Thyroid gland (tissue), 4 donors: Measurements from ENCODE around the gene AMOT. TPM values are rescaled to one million over a fixed set of nuclear protein-coding genes. Genes with fewer than 3 reads are reported as not detected.

ENCODE experiments used
- DNase-seq, 2 donors: peaks; one replicate each; pipeline ENCODE4 v3.0.0-alpha.2; 2019
- H3K27ac ChIP-seq, 3 donors: fragments of 200-600 bp; sonication (generic); 1 replicate in 2 of 3; 2 replicates in 1 of 3; pipeline ENCODE4 v1.5.1; 2016 to 2019; ENCODE audit warnings: mild to moderate bottlenecking in 1 of 3, moderate library complexity in 1 of 3
- H3K27me3 ChIP-seq: fragments of 200-600 bp; sonication (generic); one replicate; pipeline ENCODE4 v1.5.1; 2019
- H3K36me3 ChIP-seq, 2 donors: fragments of 200-600 bp; sonication (generic); one replicate each; pipeline ENCODE4 v1.5.1; 2016 to 2019
- H3K4me1 ChIP-seq, 2 donors: fragments of 200-600 bp; sonication (generic); one replicate each; pipeline ENCODE4 v1.5.1; 2017 to 2019
- H3K4me3 ChIP-seq, 3 donors: fragments of 200-600 bp; sonication (generic); replicated peaks in 1 of 3; 1 replicate in 2 of 3; 2 replicates in 1 of 3; pipeline ENCODE4 v1.5.1; 2016; ENCODE audit warnings: mild to moderate bottlenecking in 1 of 3
- H3K9me3 ChIP-seq: fragments of 200-600 bp; sonication (generic); one replicate; pipeline ENCODE4 v1.5.1; 2017
- CTCF ChIP-seq, 6 experiments: fragments of 200-600 bp in 3 of 6; fragments of 450-650 bp in 3 of 6; sonication (generic) in 3 of 6; IDR thresholded peaks; one replicate each; pipeline ENCODE4 v1.5.1; 2016 to 2019; ENCODE audit warnings: antibody characterized with exemption in 6 of 6, mild to moderate bottlenecking in 2 of 6, inconsistent platforms in 1 of 6, moderate library complexity in 1 of 6
- POLR2A ChIP-seq, 2 donors: fragments of 450-650 bp; IDR thresholded peaks; one replicate each; pipeline ENCODE4 v1.6.1; 2017; ENCODE audit warnings: antibody characterized with exemption in 2 of 2, mild to moderate bottlenecking in 2 of 2, moderate library complexity in 1 of 2
- WGBS, 2 donors: methylation state at CpG; one replicate each; pipeline ENCODE4 v1.1.5; 2017; 5-methylcytosine and 5-hydroxymethylcytosine counted together
- intact Hi-C: fragments of 100-400 bp; cut with DNase I; formaldehyde crosslinking; loops from one replicate; pipeline ENCODE4 v1.15.1; 2023
- total RNA-seq, 4 donors: library from RNA; depleted of rRNA; stranded (reverse); fragments of >200 nt; gene quantifications; one replicate each; pipeline ENCODE4 v1.2.3, GENCODE V29; 2016

The AMOT gene
- total RNA-seq = 10 to 100 TPM in 3 of 4 donors, 1 to 10 TPM in 1; 8.0 to 20.7 (median 14.1) TPM

DNA sequence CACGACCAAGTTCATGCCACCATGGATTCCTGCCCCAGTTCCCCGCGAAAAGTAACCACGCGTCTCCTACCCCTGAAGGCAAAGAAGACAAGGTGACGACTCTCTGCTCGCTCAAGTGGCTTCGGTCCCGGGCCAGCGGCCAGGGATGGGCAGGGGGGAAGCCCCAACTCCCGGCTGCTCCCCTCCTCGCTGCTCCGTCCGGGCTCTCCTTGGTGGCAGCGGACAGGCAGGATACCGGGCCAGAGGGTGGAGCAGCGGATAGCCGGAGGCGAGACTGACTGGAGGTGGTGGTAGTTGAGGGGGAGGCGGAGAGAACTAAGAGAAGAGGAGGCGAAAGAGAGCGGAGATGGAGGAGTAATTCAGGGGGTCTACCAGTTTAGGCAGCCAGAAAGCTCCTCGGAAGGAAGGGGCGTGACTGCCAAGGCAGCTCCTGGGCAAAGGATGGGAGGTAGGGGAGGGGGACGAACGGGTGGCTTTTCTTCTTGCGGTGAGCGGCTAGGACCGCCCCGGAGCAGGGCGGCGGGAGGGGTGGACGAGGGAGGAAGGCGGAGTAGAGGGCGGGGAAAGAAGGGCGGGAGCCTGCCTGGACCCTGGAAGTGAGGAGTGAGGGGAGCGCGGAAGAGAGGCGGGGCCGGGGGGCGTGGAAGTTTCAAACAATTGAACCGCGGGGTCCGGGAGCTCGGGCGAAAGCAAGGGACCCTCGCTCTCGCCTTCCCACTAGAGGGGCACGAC is at the start of gene AMOT:
Gene AMOT (minus strand): TSS at position 450 of the 732 bp plus-strand sequence. CDS start 17,705 bp downstream, outside the sequence.
- Histone ChIP-seq H3K4me1 (no peaks in the 10 kb centered on the region), H3K9me3 (no peaks in the 10 kb centered on the region), H3K27me3 (no peaks in the 10 kb centered on the region), H3K36me3 (no peaks in the 10 kb centered on the region), H3K4me3 (peak within 1 kb of the TSS; percentile 26 to 66 (median 46)), H3K27ac (peak within 1 kb of the TSS; percentile 23 to 63 (median 40))
- intact Hi-C loops = no loop called here
- 0 to 1% methylated on average over 14 to 43 of the region's 49 CpGs for WGBS, 2 donors
- TF ChIP-seq POLR2A (IDR thresholded peaks at IDR 0.05) = peak in 1 of 2 donors; percentile 63
- TF ChIP-seq CTCF (IDR thresholded peaks at IDR 0.05) = no peak
- peak; percentile 80 to 81 for DNase-seq

DNA sequence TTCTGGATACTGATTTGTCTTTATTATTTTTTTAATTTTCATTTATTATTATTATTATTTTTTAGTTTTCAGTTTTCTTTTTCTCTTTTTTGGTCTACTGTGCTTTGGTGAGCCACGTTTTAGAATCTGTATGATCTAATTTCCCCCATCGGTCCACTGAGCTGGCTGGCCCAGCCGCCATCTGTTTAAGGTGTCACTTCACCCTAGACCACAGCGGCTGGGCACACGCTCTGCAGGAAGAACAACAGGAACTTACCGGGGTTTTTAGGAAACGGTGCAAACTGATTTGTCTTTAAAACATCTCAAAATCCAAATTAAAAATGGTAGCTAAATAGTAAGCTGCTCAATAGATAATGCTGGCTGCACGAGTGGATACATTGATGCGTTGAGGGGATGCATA is 48.8 kb upstream of the AMOT start:
- H3K9me3 ChIP-seq = no peaks in the 10 kb centered on the region
- TF ChIP-seq CTCF (IDR thresholded peaks at IDR 0.05) = no peak
- intact Hi-C loops = no loop called here
- no peak overlapping the region for H3K4me3 ChIP-seq
- H3K27me3 ChIP-seq = no peaks in the 10 kb centered on the region
- 60 to 68% methylated on average over 9 of the region's 9 CpGs for WGBS, 2 donors
- no peaks in the 10 kb centered on the region for H3K36me3 ChIP-seq
- H3K27ac ChIP-seq = no peak overlapping the region
- DNase-seq = no peak
- no peaks in the 10 kb centered on the region for H3K4me1 ChIP-seq

GRCh38 chrX:112888916-112889315 is 48.3 kb upstream of the AMOT start:
- no peaks in the 10 kb centered on the region for H3K4me1 ChIP-seq
- no peak overlapping the region for H3K27ac ChIP-seq
- no peaks in the 10 kb centered on the region for H3K36me3 ChIP-seq
- H3K4me3 ChIP-seq = no peak overlapping the region
- no peaks in the 10 kb centered on the region for H3K9me3 ChIP-seq
- TF ChIP-seq CTCF (IDR thresholded peaks at IDR 0.05) = no peak
- TF ChIP-seq POLR2A (IDR thresholded peaks at IDR 0.05) = no peak
- intact Hi-C loops = no loop called here
- DNase-seq = no peak
- WGBS, 2 donors = 62 to 82% methylated on average over 2 of the region's 2 CpGs
- no peaks in the 10 kb centered on the region for H3K27me3 ChIP-seq

DNA sequence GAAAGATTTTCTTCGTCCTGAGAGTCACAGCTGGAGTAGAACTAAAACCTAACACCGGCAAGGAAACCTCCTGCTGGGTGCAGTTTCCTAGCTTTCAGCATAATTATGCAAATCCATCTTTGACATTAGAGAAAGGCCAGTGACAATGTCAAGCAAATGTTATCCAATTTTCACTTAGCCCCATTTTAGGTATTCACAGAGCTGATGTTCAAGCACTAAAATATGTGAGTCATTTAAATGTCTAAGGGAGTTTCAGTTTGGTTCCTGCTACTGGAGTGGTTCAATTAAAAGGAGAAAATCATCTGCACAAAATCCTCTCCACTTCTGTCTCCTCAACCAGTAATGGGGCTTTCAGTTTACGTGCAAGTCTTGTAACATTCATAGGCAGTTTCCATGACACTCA is 37.1 kb upstream of the AMOT start:
- intact Hi-C loops = no loop called here
- Histone ChIP-seq H3K27me3 (no peaks in the 10 kb centered on the region), H3K36me3 (no peaks in the 10 kb centered on the region), H3K27ac (no peak overlapping the region), H3K9me3 (no peaks in the 10 kb centered on the region), H3K4me3 (no peak overlapping the region), H3K4me1 (no peaks in the 10 kb centered on the region)
- no peak for DNase-seq
- TF ChIP-seq CTCF (IDR thresholded peaks at IDR 0.05) (no peak), POLR2A (IDR thresholded peaks at IDR 0.05) (no peak)
- WGBS, 2 donors = 87 to 96% methylated on average over 3 of the region's 3 CpGs

DNA sequence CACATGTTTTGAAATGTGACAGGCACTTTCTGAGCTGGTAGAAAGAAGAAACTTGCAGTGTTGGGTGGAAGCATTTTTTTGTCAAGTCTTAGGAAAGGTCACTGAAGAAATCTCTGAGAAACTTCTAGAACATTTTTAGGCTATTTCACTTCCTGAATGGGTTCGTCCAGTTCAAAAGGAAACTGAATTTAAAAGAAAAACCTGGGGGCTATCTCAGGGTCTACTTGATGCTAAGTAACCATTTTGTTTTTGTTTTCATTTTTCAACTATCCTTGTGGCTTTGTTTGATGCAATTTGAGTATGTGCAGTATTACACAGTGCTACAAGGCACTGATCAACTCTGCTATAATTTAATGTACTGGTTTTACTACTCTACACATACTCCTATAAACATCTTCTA is 34.0 kb upstream of the AMOT start:
- no peak overlapping the region for H3K4me3 ChIP-seq
- no peak for TF ChIP-seq POLR2A (IDR thresholded peaks at IDR 0.05)
- no peak for TF ChIP-seq CTCF (IDR thresholded peaks at IDR 0.05)
- no peak for DNase-seq
- 64 to 68% methylated on average over 1 of the region's 1 CpG for WGBS, 2 donors
- intact Hi-C loops = no loop called here
- no peak overlapping the region for H3K27ac ChIP-seq
- H3K36me3 ChIP-seq = no peaks in the 10 kb centered on the region
- H3K4me1 ChIP-seq = no peaks in the 10 kb centered on the region
- no peaks in the 10 kb centered on the region for H3K9me3 ChIP-seq
- H3K27me3 ChIP-seq = no peaks in the 10 kb centered on the region
